Measurements from ENCODE around the gene USH2A. TPM values are rescaled to one million over a fixed set of nuclear protein-coding genes. Genes with fewer than 3 reads are reported as not detected.
"Not testable (repeated sequence)": the region's sequence is repeated elsewhere in the genome, so short reads cannot be mapped to it uniquely, and the experiment has no call there.

The USH2A gene
- polyA plus RNA-seq, 1 donor: 0.05 TPM

- DNase-seq: no peak
These were observed 34.7 kb downstream of the USH2A start for GRCh38 chr1:216388558-216388957.

GRCh38 chr1:216387782-216388181 is 35.5 kb downstream of the USH2A start:
- no peak for DNase-seq

DNA sequence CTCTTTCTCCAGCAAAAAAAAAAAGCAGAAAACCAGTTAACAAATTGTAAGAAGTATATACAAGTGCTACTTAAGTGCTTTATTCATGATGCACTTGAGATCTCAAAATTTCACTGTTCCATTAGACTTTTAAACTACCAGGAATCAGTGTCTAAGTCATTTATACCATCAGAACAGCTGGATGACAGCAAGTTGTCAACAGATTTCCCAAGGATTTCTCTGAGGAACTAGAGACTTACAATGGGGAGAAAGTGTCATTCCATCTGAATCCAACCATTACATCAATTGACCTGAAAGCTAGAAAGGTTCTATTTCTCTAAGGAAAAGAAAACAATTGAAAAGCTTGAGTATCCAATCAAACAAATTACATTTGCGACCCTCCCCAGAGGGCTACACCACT is 43.8 kb downstream of the USH2A start:
- DNase-seq: no peak

DNA sequence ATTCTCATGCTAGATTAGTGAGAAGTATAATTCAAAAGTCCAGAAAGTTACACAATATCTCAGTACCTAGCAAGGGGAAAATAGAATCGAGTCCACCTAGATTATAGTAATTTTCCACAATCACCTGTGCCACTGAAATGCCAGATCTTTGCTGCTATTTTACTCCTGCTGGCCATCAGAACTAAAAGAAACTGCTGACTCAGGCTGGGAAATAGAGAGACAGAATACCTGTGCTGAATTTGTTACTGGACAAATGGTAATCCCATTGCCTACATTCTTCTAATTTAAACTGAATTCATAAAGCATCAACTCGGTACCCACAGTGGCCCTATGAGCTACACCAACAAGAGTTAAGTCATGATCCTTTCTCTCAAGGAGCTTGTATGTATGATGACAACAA is 55.0 kb downstream of the USH2A start:
- no peak for DNase-seq

DNA sequence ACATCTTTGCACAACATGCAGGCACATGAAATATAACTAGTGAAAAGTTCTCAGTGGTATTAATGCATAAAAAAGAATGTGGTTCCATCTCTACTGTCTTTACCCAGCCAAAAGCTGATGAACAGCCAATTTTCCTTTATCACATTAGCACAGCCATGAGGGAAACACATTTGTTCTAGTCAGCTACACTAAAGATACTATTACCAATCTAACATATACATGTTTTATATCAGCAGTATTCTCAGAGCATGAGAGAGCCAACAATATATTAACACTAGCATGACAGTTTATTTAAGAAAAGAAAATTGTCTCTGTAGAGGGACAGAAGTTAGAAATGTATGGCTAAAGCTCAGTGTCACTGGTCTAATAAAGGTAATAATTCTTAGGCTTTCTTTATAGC is 56.3 kb downstream of the USH2A start:
- DNase-seq: no peak

GRCh38 chr1:216356945-216357344 is 66.3 kb downstream of the USH2A start:
- no peak for DNase-seq

DNA sequence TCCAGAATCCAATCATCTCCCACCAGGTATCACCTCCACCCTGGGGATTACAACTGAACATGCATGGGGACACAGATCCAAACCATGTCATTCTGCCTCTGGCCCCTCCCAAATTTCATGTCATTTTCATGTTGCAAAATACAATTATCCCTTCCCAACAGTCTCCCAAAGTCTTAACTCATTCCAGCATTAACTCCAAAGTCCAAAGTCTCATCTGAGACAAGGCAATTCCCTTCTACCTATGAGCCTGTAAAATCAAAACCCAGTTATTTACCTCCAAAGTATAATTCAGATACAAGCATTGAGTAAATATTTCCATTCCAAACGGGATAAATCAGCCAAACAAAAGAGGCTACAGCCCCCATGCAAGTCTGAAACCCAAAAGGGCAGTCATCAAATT is 73.1 kb downstream of the USH2A start:
- DNase-seq: no peak

GRCh38 chr1:216346526-216346925 is 76.7 kb downstream of the USH2A start:
- peak; percentile 14 for DNase-seq

GRCh38 chr1:216340542-216340941 is 82.7 kb downstream of the USH2A start:
- DNase-seq: not testable (repeated sequence)

DNA sequence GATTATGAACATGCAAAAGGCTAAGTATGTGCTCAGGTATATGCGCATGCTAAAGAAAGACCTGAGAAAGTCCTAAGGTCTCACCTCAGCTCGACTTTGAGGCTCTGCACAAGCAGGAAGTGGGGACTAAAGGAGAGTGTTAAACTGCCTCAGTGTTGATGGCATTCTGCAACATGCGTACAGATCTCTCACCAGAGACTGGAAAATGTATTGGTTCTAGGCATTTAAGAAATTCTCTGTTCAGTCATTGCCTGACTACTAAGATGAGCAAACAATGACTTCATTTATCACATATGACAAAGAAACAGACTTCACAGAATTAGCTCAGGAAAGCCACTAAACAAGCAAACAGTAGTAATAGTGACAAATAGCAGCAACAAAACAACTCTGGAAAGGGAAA is 90.8 kb downstream of the USH2A start:
- DNase-seq: no peak

- DNase-seq: no peak
These were observed 91.2 kb downstream of the USH2A start for GRCh38 chr1:216332003-216332402.

- no peak for DNase-seq
These were observed 92.0 kb downstream of the USH2A start for GRCh38 chr1:216331211-216331610.

- DNase-seq: no peak
These were observed 93.0 kb downstream of the USH2A start for GRCh38 chr1:216330262-216330661.

DNA sequence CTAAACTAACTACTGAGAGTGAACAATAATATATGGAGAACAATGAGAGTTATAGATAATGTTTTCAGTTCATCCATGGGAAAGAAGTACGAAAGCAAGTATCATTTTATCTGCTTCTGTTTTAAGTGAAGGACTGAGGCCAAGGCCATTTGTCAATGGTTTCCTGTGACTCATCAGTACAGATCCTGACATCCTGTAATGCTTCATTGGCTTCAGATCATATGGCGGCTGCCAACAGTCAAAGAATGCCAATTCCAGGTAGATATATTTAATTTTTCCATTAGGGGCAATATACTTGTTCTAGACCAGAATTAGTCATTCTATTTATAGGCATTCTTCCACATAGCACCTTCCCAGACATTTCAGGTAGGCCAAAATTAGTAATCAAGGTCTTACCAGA is 97.3 kb downstream of the USH2A start:
- DNase-seq: no peak

GRCh38 chr1:216325336-216325735 is 97.9 kb downstream of the USH2A start:
- DNase-seq: no peak

- DNase-seq: no peak
These were observed 99.9 kb downstream of the USH2A start for GRCh38 chr1:216323344-216323743.

- DNase-seq: no peak
These were observed 108.7 kb downstream of the USH2A start for GRCh38 chr1:216314379-216315095.

GRCh38 chr1:216310776-216311175 is 112.5 kb downstream of the USH2A start:
- DNase-seq: no peak

GRCh38 chr1:216306830-216307229 is 116.4 kb downstream of the USH2A start:
- no peak for DNase-seq

DNA sequence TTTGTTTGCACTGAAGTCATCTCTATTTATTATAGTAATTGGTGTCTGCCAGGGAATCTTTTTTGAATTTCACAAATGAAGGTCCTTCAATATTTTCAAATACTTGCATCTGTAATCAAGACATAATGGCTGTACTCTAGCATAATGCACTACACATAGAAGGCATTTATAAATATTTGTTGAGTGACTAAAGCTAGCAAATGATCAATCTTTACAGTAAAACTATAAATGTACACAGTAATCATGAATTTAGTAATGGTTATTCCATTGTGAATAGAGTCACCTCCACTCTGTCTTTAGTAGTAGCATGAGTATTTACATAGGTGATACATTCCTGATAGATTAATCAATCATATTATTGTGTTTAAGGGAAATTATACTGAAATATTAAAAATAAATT is 119.6 kb downstream of the USH2A start:
- DNase-seq: no peak

GRCh38 chr1:216293683-216294082 is 129.6 kb downstream of the USH2A start:
- DNase-seq: no peak

GRCh38 chr1:216290074-216290473 is 133.2 kb downstream of the USH2A start:
- no peak for DNase-seq

GRCh38 chr1:216285052-216285451 is 138.2 kb downstream of the USH2A start:
- DNase-seq: no peak

GRCh38 chr1:216281757-216282156 is 141.5 kb downstream of the USH2A start:
- DNase-seq: no peak
